WI38 (cell line): ENCODE data around the gene AADACL4.
"Not testable (repeated sequence)": the region's sequence is repeated elsewhere in the genome, so short reads cannot be mapped to it uniquely, and the experiment has no call there.

Source experiments
- H3K4me3 ChIP-seq: 2 replicates; pipeline ENCODE4 v1.5.1; 2011; ENCODE audit warnings: low read depth, mild to moderate bottlenecking, control low read depth, low read length
- CTCF ChIP-seq: IDR thresholded peaks from 2 replicates; pipeline ENCODE4 v1.5.1; 2012; ENCODE audit warnings: low read depth, mild to moderate bottlenecking, control low read depth, low read length

Gene AADACL4

GRCh38 chr1:12637693-12638092, 6.2 kb upstream of the AADACL4 start:
- H3K4me3 ChIP-seq: no peak overlapping the region
- no peak for TF ChIP-seq CTCF

- H3K4me3 ChIP-seq: no peak overlapping the region
- TF ChIP-seq CTCF: no peak
These were observed 3.5 kb upstream of the AADACL4 start for GRCh38 chr1:12640237-12640957.

- TF ChIP-seq CTCF: no peak
- no peak overlapping the region for H3K4me3 ChIP-seq
These were observed 3.0 kb upstream of the AADACL4 start for GRCh38 chr1:12640958-12641272.

- H3K4me3 ChIP-seq: no peak overlapping the region
- no peak for TF ChIP-seq CTCF
These were observed 806 bp upstream of the AADACL4 start for GRCh38 chr1:12643079-12643478.

GRCh38 chr1:12644237-12644636, 352 bp downstream of the AADACL4 start:
- TF ChIP-seq CTCF: no peak
- H3K4me3 ChIP-seq: no peak overlapping the region

GRCh38 chr1:12644829-12645228, 944 bp downstream of the AADACL4 start:
- no peak overlapping the region for H3K4me3 ChIP-seq
- TF ChIP-seq CTCF: no peak

- H3K4me3 ChIP-seq: not testable (repeated sequence)
These were observed 1.5 kb downstream of the AADACL4 start for GRCh38 chr1:12645401-12645800.

- no peak overlapping the region for H3K4me3 ChIP-seq
- no peak for TF ChIP-seq CTCF
These were observed 4.9 kb downstream of the AADACL4 start for GRCh38 chr1:12648741-12649140.
